Effector memory CD4-positive, alpha-beta T cell (primary cell): Measurements from ENCODE around the gene DGKA.
"Not testable (repeated sequence)": the region's sequence is repeated elsewhere in the genome, so short reads cannot be mapped to it uniquely, and the experiment has no call there.

Experiments used
- DNase-seq, 3 donors: peaks; one replicate each; pipeline ENCODE4 v3.0.0-alpha.2; 2020
- H3K27ac ChIP-seq: 2 replicates; pipeline ENCODE4 v1.7.0; 2013; ENCODE audit warnings: mild to moderate bottlenecking, low read length, moderate library complexity; ENCODE audit not compliant: insufficient read depth, poor library complexity, severe bottlenecking
- H3K27me3 ChIP-seq: replicated peaks from 2 replicates; pipeline ENCODE4 v1.7.0; 2013; ENCODE audit warnings: mild to moderate bottlenecking, low read length; ENCODE audit not compliant: insufficient read depth, control insufficient read depth, poor library complexity, severe bottlenecking
- H3K36me3 ChIP-seq: 2 replicates; pipeline ENCODE4 v1.7.0; 2013; ENCODE audit warnings: mild to moderate bottlenecking, low read length, moderate library complexity; ENCODE audit not compliant: control insufficient read depth, insufficient read depth
- H3K4me1 ChIP-seq: 2 replicates; pipeline ENCODE4 v1.7.0; 2013; ENCODE audit warnings: low read length, mild to moderate bottlenecking; ENCODE audit not compliant: control insufficient read depth, insufficient read depth, poor library complexity, severe bottlenecking
- H3K4me3 ChIP-seq: 2 replicates; pipeline ENCODE4 v1.7.0; 2013; ENCODE audit warnings: low read length, low read depth, mild to moderate bottlenecking; ENCODE audit not compliant: insufficient read depth, poor library complexity, severe bottlenecking
- H3K9me3 ChIP-seq: 2 replicates; pipeline ENCODE4 v1.7.0; 2013; ENCODE audit warnings: mild to moderate bottlenecking, low read length, moderate library complexity; ENCODE audit not compliant: control insufficient read depth

DGKA gene

GRCh38 chr12:55915482-55915859 is 15.5 kb upstream of the DGKA start:
- Histone ChIP-seq H3K27ac (no peak overlapping the region), H3K27me3 (no peaks in the 10 kb centered on the region)

DNA sequence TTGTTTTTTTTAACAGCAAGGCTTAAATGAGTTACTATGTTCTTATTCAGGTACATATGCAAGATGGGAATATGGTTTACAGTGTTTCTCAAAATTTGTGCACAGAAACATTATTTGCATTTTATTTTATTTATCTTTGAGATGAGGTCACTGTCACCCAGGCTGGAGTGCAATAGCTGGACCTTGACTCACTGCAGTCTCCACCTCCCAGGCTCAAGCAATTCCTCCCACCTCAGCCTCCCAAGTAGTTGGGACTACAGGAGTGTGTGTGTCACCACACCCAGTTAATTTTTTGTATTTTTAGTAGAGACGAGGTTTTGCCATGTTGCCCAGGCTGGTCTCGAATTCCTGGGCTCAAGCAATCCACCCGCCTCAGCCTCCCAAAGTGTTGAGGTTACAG is 11.9 kb upstream of the DGKA start:
- not testable (repeated sequence) for H3K27ac ChIP-seq

More at GRCh38 chr12:55915482-55915859, 15.5 kb upstream of the DGKA start:
- no peaks in the 10 kb centered on the region for H3K9me3 ChIP-seq
- DNase-seq: no peak
- no peak overlapping the region for H3K4me3 ChIP-seq
- H3K4me1 ChIP-seq: peaks cover 8% of the 10 kb centered on the region
- H3K36me3 ChIP-seq: peaks cover 2% of the 10 kb centered on the region

GRCh38 chr12:55922126-55922525 is 8.8 kb upstream of the DGKA start:
- H3K27ac ChIP-seq: no peak overlapping the region
- H3K4me3 ChIP-seq: no peak overlapping the region
- no peak for DNase-seq
- H3K9me3 ChIP-seq: no peaks in the 10 kb centered on the region
- peaks cover 15% of the 10 kb centered on the region for H3K36me3 ChIP-seq
- no peaks in the 10 kb centered on the region for H3K27me3 ChIP-seq
- H3K4me1 ChIP-seq: peaks cover 10% of the 10 kb centered on the region

More for the DNA sequence above, 11.9 kb upstream of the DGKA start:
- H3K4me1 ChIP-seq, DNase-seq, H3K4me3 ChIP-seq, H3K27me3 ChIP-seq, H3K9me3 ChIP-seq: not testable (repeated sequence)
- H3K36me3 ChIP-seq: peaks cover 15% of the 10 kb centered on the region

- DNase-seq, H3K4me1 ChIP-seq, H3K9me3 ChIP-seq, H3K27ac ChIP-seq, H3K27me3 ChIP-seq, H3K4me3 ChIP-seq: not testable (repeated sequence)
- H3K36me3 ChIP-seq: peaks cover 15% of the 10 kb centered on the region
These were observed 7.3 kb upstream of the DGKA start for GRCh38 chr12:55923648-55924047.

DNA sequence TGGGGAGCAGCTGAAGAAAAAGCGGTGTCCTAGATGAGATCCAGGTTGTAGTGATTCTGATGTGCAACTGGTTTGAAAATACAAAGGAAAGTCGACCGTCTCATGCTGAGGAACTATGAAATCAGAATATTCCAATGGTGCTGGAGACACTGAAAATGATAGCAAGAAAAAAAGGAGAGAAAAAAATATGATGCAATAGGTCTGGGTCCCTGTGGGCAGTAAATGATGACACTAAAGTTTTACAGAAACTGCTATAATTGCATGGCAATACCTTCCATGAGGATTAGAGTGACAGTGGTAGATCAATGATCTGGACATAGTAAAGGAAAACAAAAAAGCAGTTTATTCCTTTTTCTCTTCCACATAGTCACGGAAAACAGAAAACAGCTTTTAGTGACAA is 5.6 kb upstream of the DGKA start:
- no peak for DNase-seq
- no peaks in the 10 kb centered on the region for H3K9me3 ChIP-seq
- H3K27ac ChIP-seq: no peak overlapping the region
- peaks cover 15% of the 10 kb centered on the region for H3K36me3 ChIP-seq
- H3K4me1 ChIP-seq: peaks cover 19% of the 10 kb centered on the region
- no peaks in the 10 kb centered on the region for H3K27me3 ChIP-seq
- no peak overlapping the region for H3K4me3 ChIP-seq

GRCh38 chr12:55925870-55926737 is 4.9 kb upstream of the DGKA start:
- Histone ChIP-seq H3K9me3 (no peaks in the 10 kb centered on the region), H3K27ac (peak overlapping the region; percentile 90), H3K4me1 (peaks cover 19% of the 10 kb centered on the region), H3K36me3 (peaks cover 9% of the 10 kb centered on the region), H3K27me3 (no peaks in the 10 kb centered on the region), H3K4me3 (peak overlapping the region; percentile 95)
- DNase-seq: no peak

DNA sequence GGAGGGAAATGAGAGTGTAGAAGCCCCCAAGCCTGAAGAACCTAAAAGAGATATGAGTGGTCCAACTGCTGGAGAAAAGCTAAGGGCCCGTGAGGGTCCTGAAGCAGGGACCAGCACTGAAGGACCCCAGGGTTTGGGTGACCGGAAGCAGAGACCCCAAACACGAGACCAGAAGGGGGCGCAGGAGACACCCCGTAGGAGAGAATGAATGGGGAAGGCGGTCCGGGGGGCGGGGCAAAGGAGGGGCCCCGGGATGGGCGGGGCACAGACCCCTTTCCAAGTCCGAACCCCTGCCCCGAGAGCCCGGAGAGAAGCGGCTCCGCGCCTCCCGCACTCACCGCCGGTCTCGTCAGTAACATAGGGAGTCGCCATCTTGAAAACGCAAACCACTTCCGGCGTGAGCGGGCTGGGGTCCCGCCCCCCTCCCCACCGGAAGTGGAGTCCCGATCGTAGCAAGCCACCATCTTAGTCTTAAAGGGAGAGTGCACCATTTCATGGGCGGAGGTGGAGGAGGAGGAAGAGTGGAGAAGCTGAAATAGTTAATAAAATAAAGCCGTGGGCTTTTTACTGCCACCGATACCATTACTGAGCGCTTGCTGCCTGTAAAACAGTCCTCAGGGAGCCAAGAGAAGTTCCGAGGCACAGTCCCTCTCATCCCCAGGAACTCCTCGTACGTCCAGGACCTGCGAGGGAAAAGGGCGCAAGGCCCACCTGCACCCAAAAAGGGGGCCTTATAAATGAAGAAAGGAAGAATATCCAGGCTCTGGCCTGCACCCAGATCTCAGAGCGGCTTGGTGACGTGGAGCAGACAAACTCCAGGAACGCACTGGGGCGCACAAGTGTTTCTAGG is 4.0 kb upstream of the DGKA start:
- DNase-seq: peak; percentile 84 to 89 (median 86)
- no peaks in the 10 kb centered on the region for H3K27me3 ChIP-seq
- H3K27ac ChIP-seq: peak overlapping the region; percentile 90
- H3K4me3 ChIP-seq: peak overlapping the region; percentile 95
- peaks cover 8% of the 10 kb centered on the region for H3K36me3 ChIP-seq
- H3K4me1 ChIP-seq: peaks cover 19% of the 10 kb centered on the region
- no peaks in the 10 kb centered on the region for H3K9me3 ChIP-seq

DNA sequence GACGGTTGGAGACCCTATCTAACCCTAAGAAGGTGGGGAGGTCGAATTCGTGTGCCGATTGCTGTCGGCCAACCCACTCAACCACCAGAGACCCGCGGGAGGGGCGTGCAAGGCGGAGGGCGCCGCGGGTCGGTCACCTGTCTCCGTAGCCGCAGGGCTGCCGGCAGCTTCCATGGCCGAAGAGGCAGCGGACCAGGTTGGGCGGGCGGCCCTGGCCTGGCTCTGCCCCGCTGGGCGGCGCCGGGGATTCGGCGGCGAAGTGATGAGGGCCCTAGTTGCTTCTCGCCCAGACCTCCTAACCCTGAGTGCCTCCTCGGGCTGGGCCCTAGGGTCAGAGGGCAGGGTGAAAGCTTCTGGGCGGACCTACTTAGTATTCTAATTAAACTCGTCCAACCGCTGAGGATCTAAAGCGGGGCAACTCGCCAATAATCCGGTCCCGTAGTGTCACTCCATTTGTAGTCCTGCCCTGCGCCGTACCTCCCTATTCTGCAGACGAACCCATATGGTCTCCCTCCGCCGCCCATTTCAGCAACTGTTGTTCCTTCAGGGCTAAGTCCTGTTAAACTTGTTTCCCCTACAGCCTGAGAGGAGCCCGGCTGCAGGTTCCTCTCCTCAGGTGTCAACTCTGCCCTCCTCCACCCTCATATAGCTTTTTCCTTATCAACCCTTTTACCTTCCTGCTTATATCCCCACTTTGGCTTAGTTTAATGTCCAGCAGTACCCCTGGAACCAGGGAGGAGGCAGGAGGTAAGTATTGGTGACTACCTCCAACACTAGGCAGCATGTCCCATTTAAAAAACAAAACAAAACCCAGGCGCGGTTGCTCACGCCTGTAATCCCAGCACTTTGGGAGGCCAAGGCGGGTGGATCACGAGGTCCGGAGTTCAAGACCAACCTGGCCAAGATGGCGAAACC is 3.1 kb upstream of the DGKA start, which contains the start of gene PYM1:
Gene PYM1, minus strand, starts transcription at position 307 of the 915 bp plus-strand sequence. Its CDS starts 133 bp downstream, at position 174.
- Histone ChIP-seq H3K4me1 (peaks cover 19% of the 10 kb centered on the region), H3K9me3 (no peaks in the 10 kb centered on the region), H3K36me3 (peaks cover 3% of the 10 kb centered on the region), H3K27ac (peak within 1 kb of the TSS; percentile 90), H3K27me3 (no peaks in the 10 kb centered on the region), H3K4me3 (peak within 1 kb of the TSS; percentile 95)
- peak in 2 of 3 donors; percentile 38 to 62 for DNase-seq

GRCh38 chr12:55929306-55929791 is 1.6 kb upstream of the DGKA start:
- peak overlapping the region; percentile 95 for H3K4me3 ChIP-seq
- peak; percentile 69 to 88 (median 76) for DNase-seq
- no peaks in the 10 kb centered on the region for H3K27me3 ChIP-seq
- H3K36me3 ChIP-seq: no peaks in the 10 kb centered on the region
- peaks cover 31% of the 10 kb centered on the region for H3K4me1 ChIP-seq
- H3K27ac ChIP-seq: peak overlapping the region; percentile 90
- H3K9me3 ChIP-seq: no peaks in the 10 kb centered on the region
